NCI-H1436 (cell line): Measurements from ENCODE around the gene OR52E5.

Experiments used
- DNase-seq: peaks from one replicate; lab custom pipeline; 2025; lab: John Stamatoyannopoulos, UW

OR52E5 gene

DNA sequence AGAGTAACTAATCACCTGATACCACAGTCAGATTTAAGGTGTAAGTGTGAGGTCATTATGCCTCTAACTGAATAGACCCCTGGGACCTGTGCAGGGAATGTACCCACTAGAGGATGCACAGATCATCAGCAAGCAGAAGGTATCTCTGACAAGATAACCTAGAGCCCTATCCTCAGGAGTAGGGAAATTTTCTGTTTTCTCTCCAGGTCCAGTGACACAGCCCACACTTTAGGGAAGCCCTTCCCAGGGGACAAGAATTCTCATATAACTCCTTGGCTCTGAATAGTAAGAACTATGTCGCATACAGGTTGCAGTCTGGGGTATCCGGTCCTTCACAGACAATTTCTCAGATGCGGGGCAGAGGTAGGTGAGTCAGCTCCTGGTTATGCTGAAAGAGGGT, at the start of gene OR52E5:
TSS of gene OR52E5 (plus strand) at position 301 of the 400 bp plus-strand sequence. CDS start 7,569 bp downstream, outside the sequence.
- no peak for DNase-seq

DNA sequence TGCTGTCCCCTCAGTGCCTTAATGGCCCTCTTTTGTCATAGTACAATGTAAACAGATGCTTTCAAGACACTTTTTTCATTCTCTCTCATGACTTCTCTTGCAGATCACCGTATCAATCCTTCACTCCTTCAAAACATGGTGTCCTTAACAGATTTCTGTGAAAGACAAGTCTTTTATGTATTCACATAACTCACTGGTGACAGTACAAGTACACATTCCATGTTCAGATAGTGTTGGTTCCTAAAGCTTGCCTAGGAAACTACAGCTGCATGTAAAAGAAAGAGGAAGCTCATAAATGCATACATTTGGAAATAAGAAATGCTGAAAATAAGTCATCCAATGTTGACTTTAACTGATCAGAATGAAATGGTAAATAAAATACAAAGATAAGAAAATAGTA, 46.3 kb upstream of the OR52E5 start:
- DNase-seq: no peak

DNA sequence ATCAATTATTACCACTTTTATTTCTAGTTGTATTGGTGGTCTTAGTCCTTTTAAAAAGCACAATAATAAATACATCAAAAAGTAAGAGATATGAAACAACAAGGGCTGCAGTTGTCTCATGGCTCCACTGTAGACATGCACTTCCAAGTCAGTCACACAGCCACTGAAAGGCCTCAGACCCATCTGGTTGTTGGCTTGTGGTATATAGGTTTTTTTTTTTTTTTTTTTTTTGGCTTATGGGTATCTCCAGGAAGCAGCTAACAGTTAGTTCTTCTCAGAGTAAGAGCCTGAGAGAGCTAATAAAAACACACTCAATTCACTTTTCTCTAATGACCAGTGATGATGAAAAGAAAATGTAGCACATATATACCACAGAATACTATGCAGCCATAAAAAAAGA, 45.3 kb upstream of the OR52E5 start:
- DNase-seq: no peak

DNA sequence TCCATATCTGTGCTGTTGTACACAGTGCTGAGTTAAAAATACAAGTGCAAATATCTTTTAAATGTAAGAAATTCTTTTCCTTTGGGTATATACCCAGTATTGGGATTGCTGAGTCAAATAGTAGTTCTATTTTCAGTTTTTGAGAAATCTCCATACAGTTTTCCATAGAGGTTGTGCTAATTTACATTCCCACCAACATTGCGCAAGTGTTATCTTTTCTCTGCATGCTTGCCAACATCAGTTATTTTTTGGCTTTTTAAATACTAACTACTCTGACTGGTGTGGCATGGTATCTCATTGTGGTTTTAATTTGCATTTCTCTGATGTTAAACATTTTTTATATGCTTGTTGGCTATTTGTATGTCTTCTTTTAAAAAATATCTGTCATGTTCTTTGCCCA, 42.0 kb upstream of the OR52E5 start:
- DNase-seq: no peak

DNA sequence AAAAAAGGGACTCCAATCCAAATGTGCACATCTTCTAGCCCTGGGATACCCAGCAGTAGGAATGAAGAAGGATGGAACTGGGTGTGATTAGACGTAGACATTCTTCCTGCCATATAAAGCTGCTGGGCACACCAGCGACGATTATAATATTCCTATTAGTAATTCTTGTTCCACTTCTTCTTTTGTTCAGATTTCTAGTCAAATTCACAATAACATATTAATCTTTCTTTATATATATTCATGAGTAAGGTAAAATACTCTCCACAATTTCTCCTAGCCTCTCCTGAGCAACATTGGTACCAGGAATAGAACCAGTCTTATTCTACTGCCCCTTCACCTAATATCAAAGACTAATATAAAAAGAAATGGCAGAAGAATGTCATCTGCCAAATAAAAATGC, 35.4 kb upstream of the OR52E5 start, which contains the start of gene OR52E8:
TSS of gene OR52E8 (minus strand) at position 101 of the 400 bp plus-strand sequence. CDS start at position 101, 0 bp downstream.
- no peak for DNase-seq

DNA sequence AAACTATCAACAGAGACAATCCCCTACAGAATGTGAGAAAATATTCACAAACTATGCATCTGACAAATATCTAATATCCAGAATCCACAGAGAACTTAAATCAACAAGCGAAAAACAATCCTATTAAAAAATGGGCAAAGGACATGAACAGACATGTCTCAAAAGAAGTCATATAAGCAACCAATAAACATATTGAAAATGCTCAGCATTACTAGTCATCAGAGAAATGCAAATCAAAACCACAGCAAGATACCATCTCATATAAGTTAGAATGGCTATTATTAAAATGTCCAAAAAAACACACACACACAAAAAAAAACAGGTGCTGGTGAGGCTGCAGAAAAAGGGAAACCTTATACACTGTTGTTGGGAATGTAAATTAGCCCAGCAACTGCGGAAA, 27.2 kb upstream of the OR52E5 start:
- DNase-seq: no peak

DNA sequence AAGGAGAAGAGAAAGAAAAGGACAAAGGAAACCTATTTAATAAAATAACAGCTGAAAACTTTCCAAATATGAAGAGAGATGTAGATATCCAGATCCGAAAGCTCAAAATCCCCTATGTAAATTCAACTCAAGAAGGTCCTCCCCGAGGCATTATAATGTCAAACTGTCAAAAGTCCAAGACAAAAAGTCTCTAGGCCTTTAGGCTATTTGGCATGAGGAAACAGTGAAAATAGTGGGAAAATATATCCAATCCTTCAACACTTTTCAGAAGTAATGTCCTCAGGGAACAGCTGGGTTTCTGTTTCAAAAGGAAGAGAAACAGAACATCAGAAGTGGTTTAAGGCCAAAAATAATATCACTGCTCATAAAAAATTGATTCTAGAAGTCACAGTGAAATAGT, 14.4 kb upstream of the OR52E5 start:
- DNase-seq: no peak

DNA sequence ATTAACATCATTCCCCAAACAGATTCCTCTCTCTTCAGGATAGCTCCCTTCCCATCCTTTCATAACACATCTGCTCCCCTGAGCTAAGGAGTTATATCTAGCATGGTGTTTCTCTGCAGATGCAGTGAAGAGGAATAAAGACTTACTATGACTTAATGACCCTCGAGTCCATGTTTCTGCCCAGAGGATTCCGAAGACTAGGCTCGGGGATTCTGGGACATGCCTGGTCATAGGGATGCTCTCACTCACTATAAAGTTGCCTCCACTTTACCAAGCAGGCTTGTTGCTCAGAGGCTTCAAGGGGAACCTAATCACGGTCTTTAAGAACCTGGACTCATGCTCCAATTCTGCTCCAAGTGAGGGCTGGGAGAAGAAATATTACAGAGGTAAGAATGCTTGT, 12.7 kb upstream of the OR52E5 start, which contains the start of gene OR52E4:
TSS of gene OR52E4 (plus strand) at position 301 of the 400 bp plus-strand sequence. CDS start 3,664 bp downstream, outside the sequence.
- DNase-seq: no peak

DNA sequence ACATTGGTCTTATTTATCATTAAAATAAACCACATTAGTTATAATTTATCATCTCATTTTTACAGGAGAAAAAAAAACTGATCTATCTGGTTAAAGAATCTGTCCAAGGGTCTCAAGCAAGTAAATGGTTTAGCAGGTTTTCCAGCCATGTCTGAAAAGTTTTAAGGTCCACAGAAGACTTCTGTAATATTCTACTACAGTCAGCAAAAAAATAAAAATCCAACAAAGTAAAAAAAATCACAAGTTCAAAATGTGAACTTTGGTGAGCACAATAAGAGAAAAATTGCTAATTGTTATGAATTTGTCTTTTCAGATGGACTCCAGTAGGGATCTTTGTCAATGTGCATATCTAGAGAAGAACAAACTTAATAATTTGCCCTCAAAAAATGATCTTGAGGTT, 11.3 kb upstream of the OR52E5 start:
- DNase-seq: no peak

DNA sequence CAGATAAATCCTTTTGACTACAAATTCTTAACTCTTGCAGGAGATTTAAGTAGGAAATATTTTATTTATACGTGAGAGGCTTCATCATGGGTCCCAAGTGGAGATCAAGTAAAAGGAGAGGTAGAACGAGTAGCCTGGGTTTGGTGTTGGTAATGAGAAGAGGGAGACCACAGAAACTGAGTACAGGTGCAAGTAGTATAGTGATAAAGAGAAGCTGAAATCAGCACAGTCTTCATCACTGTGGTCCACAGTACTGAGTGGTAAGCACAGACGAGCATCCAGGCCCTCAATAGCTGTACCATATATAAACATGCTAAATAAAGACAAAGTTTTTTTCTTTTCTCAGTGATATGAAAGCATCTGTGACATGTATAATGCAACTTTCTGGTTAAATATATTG, 5.8 kb upstream of the OR52E5 start:
- no peak for DNase-seq

DNA sequence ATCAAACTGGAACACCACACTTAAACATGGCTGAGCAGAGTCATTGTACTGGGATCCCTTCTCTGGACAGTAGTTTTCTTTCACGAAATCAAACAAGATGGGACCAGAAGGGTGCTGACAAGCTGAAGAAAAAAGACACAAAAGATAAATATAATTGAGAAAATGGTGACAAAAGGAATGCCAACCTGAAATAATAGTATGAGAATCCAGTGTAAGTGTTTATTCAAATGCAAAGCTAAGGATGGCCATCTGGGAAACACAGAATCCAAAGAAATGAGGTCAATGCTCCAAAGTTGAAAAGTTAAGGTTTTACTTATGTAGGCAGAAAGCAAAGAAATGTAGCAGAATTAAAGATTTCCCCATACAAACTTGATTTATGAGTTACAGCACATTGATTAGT, 5.3 kb upstream of the OR52E5 start:
- no peak for DNase-seq

DNA sequence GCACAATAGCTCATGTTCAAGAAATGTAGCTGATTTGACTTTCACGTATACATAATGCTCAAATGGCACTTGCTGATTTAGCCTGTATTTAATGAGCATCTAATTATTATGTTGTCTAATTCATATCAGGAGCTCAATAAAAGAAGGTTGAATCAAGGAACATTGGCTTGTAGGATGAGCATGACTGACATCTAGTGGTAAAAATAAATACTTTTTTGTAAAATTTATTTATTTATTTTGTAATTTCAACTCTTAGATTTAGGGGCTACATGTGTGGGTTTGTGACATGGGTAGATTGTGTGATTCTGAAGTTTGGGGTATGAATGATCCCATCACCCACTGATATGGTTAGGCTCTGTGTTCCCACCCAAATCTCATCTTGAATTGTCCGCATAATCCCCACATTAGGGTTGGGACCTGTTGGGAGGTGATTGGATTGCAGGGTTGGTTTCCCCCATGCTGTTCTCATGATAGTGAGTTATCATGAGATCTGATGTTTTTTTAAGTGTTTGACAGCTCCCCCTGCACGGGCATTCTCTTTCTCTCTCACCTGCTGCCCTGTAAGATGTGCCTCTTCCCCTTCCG, 1.7 kb upstream of the OR52E5 start:
- DNase-seq: no peak

DNA sequence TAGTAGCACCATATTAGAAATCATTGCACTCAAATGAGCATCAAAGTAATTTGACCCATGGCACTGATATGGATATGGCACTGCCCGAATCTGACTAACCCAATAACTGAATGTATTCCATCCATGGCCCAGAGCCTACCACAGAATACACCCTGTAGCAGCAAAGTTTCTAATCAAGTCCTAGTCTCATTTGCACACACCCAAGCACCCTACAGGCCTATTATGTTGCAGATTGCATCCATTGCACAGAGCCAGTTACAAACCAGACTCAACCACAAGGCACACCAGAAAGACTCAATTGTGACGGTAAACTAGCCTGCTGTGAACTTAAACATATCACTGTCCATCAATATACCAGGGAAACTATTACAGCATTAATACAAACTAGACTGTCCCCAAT, 6.5 kb downstream of the OR52E5 start:
- no peak for DNase-seq

DNA sequence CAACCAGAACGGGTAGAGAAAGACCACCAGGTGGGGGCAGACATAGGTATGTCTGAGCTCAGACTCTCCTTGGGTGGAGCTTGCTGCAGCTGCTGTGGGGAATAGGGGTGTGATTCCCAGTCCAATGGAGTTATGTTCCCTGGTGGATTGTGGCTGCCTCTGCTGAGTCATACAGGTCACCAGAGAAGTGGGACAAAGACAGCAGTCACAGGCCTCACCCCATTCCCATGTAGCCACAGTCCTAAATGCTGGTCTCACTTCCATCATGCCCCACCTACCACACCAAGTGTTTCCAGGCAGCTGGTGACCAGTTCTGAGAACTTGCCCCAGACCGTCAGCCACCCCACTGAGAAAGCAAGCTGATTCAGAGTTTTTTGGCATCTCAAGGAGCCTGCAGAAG, 17.5 kb downstream of the OR52E5 start:
- no peak for DNase-seq

DNA sequence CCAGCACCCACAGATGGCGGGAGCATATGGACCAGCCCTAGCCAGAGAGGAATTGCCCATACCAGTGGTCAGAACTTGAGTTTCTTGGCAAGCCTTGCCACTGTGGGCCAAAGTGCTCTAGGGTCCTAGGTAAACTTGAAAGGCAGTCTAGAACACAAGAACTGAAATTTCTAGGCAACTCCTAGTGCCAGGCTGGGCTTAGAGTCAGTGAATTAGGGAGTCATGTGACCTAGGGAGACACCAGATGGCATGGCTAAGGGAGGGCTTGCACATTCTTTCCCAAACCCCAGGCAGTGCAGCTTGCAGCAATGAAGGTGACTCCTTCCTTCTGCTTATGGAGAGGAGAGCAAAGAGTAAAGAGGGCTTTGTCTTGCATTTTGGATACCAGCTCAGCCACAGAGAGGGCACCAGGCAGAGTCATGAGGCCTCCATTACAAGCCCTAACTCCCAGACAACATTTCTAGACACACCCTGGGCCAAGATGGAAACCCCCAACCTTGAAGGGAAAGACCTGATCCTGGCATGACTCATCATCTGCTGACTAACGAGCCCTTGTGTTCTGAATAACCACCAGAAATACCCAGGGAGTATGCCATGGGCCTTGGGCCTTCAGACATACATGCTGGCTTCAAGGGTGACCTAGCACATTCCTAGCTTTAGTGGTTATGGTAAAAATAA, 29.9 kb downstream of the OR52E5 start:
- no peak for DNase-seq

DNA sequence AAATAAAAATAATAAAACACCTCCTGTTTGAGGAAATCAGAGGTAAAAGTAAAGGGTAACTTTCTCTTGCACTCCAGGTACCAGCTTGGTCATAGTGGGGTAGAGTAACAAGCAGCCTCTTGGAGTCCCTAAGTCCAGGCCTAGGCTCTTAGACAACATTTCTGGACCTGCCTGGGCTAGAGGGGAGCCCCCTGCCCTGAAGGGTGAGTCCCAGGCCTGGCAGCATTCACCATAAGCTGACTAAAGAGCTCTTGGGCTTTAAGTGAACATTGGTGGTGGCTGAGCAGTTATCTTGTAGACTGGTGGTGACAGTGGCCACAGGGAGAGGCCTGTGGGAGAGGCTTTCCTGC, 30.4 kb downstream of the OR52E5 start:
- DNase-seq: no peak

DNA sequence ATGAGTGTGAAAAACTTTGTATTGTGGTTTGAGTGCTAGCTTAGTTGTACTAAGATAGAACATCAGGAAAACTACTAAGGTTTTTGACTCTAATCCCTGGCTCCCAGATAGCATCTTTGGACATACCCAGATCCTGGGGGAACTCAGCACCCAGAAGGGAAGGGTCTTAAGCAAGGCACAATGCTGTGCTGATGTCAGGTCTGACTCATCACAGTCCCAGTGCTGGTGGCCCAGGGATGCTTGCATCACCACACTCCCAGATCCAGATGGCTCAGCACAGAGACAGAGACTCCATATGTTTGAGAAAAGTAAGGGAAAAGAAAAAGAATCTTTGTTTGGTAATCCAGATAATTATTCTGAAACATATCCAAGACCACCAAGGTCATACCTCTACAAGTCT, 30.8 kb downstream of the OR52E5 start:
- DNase-seq: no peak

DNA sequence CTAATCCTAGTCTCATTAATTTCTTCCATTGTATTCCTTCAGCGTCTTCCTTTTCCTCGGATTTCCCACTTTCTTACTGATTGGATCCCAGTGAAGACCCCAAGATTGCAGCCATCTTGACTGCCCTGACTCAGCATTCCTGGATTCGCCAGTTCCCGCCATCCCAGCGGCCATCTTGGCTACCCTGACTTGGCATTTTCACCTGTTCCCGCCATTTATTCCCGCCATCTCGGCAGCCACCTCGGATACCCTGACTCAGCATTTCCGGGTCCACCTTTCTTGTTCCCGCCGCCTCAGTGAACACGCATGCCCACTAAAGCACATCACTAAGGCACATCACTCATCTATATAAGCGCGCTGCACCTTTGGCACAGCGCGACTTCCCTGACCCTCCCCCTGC, 35.3 kb downstream of the OR52E5 start:
- DNase-seq: no peak

DNA sequence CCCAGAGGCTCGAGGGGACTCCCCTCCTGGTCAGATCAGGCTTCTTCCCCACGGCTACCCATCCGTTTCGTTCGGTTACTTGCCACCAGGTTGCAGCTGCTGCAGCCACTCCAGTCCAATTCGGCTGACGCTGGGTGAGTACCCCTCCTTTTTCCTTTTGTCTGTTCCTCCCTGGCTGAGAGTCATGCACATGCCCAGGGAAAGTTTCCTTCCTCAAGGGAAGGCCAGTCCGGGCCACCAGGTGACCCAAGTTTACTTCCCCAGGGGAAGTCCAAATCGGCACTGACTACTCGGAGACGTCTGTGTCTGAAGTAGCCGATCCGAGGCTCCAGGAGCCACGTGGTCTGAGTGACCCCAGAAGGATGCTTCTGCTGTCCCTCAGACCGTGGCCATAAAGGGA, 35.8 kb downstream of the OR52E5 start:
- DNase-seq: no peak

DNA sequence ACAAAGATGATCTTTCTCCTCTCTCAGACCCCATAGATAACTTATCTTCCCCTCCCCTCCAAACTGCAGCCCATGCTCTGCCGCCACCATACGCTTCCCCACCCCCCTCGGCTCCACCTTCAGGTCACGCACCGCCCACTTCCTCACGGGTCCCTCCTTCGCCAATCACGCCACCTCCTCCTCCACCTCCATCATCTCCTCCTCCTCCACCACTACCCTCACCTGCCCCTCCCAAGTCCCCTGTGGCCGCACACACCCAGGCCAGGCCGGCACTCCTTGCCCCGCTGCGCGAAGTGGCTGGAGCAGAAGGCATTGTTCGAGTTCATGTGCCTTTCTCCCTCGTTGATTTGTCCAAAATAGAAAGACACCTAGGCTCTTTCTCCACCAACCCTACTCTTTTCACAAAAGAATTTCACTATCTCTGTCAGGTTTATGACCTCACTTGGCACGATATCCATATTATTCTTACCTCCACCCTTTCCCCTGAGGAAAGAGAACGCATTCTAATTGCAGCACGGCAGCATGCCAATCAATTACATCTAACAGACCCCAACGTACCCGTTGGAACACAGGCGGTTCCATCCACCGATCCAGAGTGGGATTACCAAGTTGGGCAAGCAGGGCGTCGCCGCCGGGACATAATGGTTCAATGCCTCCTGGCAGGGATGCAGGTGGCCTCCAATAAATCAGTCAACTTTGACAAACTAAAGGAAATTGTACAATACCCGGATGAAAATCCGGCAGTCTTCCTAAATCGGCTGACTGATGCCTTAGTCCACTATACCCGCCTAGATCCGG, 36.8 kb downstream of the OR52E5 start:
- DNase-seq: no peak

DNA sequence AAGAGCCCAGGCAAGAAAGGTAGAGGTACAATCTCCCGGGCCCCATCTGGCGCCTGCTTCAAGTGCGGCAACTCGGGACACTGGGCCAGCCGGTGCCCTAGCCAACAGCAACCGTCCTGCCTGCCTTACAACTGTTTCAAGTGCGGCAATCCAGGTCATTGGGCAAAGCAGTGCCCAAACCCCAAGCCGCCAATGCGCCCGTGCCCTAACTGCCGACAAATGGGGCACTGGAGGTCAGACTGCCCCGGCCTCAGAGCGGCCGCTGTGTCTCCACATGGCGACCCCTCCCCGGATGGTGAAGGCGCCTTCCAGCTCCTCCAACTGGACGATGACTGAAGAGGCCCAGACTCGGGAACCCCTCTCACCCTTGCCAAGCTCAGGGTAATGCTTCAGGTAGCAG, 37.6 kb downstream of the OR52E5 start:
- no peak for DNase-seq

DNA sequence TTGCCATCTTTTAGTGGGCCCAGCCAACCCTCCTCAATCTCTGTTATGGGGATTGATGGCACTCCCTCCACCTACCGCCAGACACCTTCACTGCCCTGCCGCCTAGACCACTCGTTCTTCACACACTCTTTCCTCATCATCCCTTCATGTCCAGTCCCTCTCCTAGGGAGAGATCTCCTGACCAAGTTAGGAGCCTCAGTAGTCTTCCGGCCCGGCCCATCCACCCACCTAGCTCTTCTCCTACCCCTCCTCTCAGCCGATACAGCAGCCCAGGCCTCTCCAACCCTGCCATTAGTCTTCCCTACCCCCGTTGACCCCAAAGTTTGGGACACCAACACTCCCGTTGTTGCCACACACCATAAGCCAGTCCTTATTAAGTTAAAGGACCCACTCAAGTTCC, 38.1 kb downstream of the OR52E5 start:
- DNase-seq: no peak

DNA sequence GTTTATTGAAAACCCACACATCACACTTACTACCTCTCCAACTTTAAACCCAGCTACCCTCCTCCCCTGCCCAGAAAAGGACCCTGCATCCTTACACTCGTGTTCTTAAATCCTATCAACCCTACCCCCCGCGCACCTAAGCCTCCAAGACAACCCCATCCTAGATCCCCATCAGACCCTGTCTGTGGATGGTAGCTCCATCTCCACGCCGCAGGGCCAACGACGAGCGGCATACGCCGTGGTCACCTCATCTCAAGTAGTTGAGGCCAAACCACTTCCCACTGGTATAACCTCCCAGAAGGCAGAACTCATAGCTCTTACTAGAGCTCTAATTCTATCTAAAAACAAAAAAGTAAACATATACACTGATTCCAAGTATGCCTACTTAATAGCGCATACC, 39.7 kb downstream of the OR52E5 start:
- no peak for DNase-seq
